ENCODE data around the gene CFAP53. TPM values are rescaled to one million over a fixed set of nuclear protein-coding genes. Genes with fewer than 3 reads are reported as not detected.

CFAP53 gene
- polyA plus RNA-seq, 1 of the 3 experiments (the other 2 are of a cell fraction) = 1.6 TPM

- no peak for TF ChIP-seq IRF3 (IDR thresholded peaks at IDR 0.05; ENCODE audit: low read depth, low read length)
- no peak for TF ChIP-seq FOXM1 (IDR thresholded peaks at IDR 0.05; ENCODE audit: low read depth)
- TF ChIP-seq RCOR1 (IDR thresholded peaks at IDR 0.05; ENCODE audit: low read length) = no peak
- no peak for TF ChIP-seq TEAD4 (IDR thresholded peaks at IDR 0.05; ENCODE audit: borderline replicate concordance, insufficient read depth)
- peak; percentile 85 for TF ChIP-seq POLR2AphosphoS5 (IDR thresholded peaks at IDR 0.05; ENCODE audit: low read depth, low read length)
- TF ChIP-seq, protein P1, sequence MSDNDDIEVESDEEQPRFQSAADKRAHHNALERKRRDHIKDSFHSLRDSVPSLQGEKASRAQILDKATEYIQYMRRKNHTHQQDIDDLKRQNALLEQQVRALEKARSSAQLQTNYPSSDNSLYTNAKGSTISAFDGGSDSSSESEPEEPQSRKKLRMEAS (IDR thresholded peaks at IDR 0.05; ENCODE audit: low read depth) = peak; percentile 85
- peak; percentile 65 for TF ChIP-seq TAF1 (IDR thresholded peaks at IDR 0.05; ENCODE audit: borderline replicate concordance, low read depth, low read length)
- TF ChIP-seq, protein P2, sequence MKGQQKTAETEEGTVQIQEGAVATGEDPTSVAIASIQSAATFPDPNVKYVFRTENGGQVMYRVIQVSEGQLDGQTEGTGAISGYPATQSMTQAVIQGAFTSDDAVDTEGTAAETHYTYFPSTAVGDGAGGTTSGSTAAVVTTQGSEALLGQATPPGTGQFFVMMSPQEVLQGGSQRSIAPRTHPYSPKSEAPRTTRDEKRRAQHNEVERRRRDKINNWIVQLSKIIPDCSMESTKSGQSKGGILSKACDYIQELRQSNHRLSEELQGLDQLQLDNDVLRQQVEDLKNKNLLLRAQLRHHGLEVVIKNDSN (IDR thresholded peaks at IDR 0.05; ENCODE audit: borderline replicate concordance, low read depth) = peak; percentile 27; the same call in 1 of the 2 replicates
- TF ChIP-seq YY1 (IDR thresholded peaks at IDR 0.05; ENCODE audit: low read depth) = peak; percentile 88
- no peak for TF ChIP-seq JUND (IDR thresholded peaks at IDR 0.05)
- TF ChIP-seq TCF12 (IDR thresholded peaks at IDR 0.05) = peak; percentile 32; the same call in 1 of the 2 replicates
- TF ChIP-seq MXI1 (IDR thresholded peaks at IDR 0.05; ENCODE audit: low read depth, low read length) = peak; percentile 74; the same call in 1 of the 2 replicates
- TF ChIP-seq EZH2phosphoT487 (IDR thresholded peaks at IDR 0.05; ENCODE audit: borderline replicate concordance, low read depth) = no peak
- peak; percentile 99 for TF ChIP-seq GABPA (IDR thresholded peaks at IDR 0.05; ENCODE audit: low read depth)
- TF ChIP-seq, protein P3, sequence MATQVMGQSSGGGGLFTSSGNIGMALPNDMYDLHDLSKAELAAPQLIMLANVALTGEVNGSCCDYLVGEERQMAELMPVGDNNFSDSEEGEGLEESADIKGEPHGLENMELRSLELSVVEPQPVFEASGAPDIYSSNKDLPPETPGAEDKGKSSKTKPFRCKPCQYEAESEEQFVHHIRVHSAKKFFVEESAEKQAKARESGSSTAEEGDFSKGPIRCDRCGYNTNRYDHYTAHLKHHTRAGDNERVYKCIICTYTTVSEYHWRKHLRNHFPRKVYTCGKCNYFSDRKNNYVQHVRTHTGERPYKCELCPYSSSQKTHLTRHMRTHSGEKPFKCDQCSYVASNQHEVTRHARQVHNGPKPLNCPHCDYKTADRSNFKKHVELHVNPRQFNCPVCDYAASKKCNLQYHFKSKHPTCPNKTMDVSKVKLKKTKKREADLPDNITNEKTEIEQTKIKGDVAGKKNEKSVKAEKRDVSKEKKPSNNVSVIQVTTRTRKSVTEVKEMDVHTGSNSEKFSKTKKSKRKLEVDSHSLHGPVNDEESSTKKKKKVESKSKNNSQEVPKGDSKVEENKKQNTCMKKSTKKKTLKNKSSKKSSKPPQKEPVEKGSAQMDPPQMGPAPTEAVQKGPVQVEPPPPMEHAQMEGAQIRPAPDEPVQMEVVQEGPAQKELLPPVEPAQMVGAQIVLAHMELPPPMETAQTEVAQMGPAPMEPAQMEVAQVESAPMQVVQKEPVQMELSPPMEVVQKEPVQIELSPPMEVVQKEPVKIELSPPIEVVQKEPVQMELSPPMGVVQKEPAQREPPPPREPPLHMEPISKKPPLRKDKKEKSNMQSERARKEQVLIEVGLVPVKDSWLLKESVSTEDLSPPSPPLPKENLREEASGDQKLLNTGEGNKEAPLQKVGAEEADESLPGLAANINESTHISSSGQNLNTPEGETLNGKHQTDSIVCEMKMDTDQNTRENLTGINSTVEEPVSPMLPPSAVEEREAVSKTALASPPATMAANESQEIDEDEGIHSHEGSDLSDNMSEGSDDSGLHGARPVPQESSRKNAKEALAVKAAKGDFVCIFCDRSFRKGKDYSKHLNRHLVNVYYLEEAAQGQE (IDR thresholded peaks at IDR 0.05; ENCODE audit: low read depth, low read length) = no peak
- peak; percentile 51; the same call in 1 of the 2 replicates for TF ChIP-seq ZBTB33 (IDR thresholded peaks at IDR 0.05; ENCODE audit: borderline replicate concordance, low read depth)
- TF ChIP-seq ELF1 (IDR thresholded peaks at IDR 0.05) = peak; percentile 89
- TF ChIP-seq RXRA (IDR thresholded peaks at IDR 0.05; ENCODE audit: borderline replicate concordance, low read depth) = no peak
- TF ChIP-seq, protein P4, sequence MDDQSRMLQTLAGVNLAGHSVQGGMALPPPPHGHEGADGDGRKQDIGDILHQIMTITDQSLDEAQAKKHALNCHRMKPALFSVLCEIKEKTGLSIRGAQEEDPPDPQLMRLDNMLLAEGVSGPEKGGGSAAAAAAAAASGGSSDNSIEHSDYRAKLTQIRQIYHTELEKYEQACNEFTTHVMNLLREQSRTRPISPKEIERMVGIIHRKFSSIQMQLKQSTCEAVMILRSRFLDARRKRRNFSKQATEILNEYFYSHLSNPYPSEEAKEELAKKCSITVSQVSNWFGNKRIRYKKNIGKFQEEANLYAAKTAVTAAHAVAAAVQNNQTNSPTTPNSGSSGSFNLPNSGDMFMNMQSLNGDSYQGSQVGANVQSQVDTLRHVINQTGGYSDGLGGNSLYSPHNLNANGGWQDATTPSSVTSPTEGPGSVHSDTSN (IDR thresholded peaks at IDR 0.05) = peak; percentile 94
- TF ChIP-seq SMC3 (IDR thresholded peaks at IDR 0.05; ENCODE audit: low read depth, low read length) = no peak
- TF ChIP-seq NRF1 (IDR thresholded peaks at IDR 0.05; ENCODE audit: low read depth, low read length) = peak; percentile 95
- TF ChIP-seq NFIC (IDR thresholded peaks at IDR 0.05; ENCODE audit: borderline replicate concordance) = no peak
Measured at GRCh38 chr18:50281295-50281971, 15.1 kb upstream of the CFAP53 start, which contains the start of gene MBD1 (continued).
